HEK293 (cell line): Measurements from ENCODE around the gene PLP2.
A peak's percentile ranks its signal among the peaks of the same experiment; 100 is the strongest.

Experiments used
- CTCF ChIA-PET: fragments of 350-600 bp; formaldehyde crosslinking; extraction: SDS; loops from one replicate; lab custom pipeline; 2021; ENCODE audit warnings: antibody characterized with exemption; lab: Yijun Ruan, JAX
- POLR2A ChIA-PET: fragments of 300-600 bp; formaldehyde crosslinking; extraction: SDS; loops from one replicate; lab custom pipeline; 2020; ENCODE audit warnings: antibody characterized with exemption, inconsistent platforms; lab: Yijun Ruan, JAX
- H3K27ac ChIP-seq: fragments of 200-500 bp; sonication (Bioruptor generic); 2 replicates; pipeline ENCODE4 v1.5.1; 2014; ENCODE audit warnings: low read depth, low read length, control low read depth, inconsistent platforms; ENCODE audit errors: extremely low read depth
- H3K36me3 ChIP-seq, 2 experiments: fragments of 200-500 bp in 1 of 2; sonication (Bioruptor generic) in 1 of 2; 1 replicate in 1 of 2; 2 replicates in 1 of 2; pipeline ENCODE4 v1.5.1; 2014 to 2017; ENCODE audit warnings: inconsistent platforms in 2 of 2, low read length in 2 of 2; ENCODE audit not compliant: control insufficient read depth in 2 of 2, insufficient read depth in 1 of 2
- H3K4me1 ChIP-seq: fragments of 200-500 bp; sonication (Bioruptor generic); 2 replicates; pipeline ENCODE4 v1.5.1; 2014; ENCODE audit warnings: mild to moderate bottlenecking, low read length, inconsistent platforms; ENCODE audit not compliant: control insufficient read depth, insufficient read depth
- H3K4me3 ChIP-seq: 2 replicates; pipeline ENCODE4 v1.5.1; 2011; ENCODE audit warnings: low read depth, mild to moderate bottlenecking, control low read depth, low read length, moderate library complexity
- H3K9me3 ChIP-seq: fragments of 200-500 bp; sonication (Bioruptor generic); 2 replicates; pipeline ENCODE4 v1.5.1; 2014; ENCODE audit warnings: low read depth, low read length, inconsistent platforms; ENCODE audit not compliant: control insufficient read depth, insufficient read depth
- BCL11B ChIP-seq: fragments of 450-650 bp; formaldehyde crosslinking; IDR thresholded peaks from 2 replicates; pipeline ENCODE4 v1.5.1; 2016; ENCODE audit warnings: low read depth, missing biosample characterization, missing genetic modification characterization
- KLF10 ChIP-seq: fragments of 450-650 bp; IDR thresholded peaks from 2 replicates; pipeline ENCODE4 v1.5.1; 2018; ENCODE audit warnings: missing biosample characterization, mild to moderate bottlenecking, missing genetic modification characterization
- WT1 ChIP-seq: fragments of 450-650 bp; formaldehyde crosslinking; IDR thresholded peaks from 2 replicates; pipeline ENCODE4 v1.5.1; 2016; ENCODE audit warnings: missing biosample characterization, missing genetic modification characterization
- ZIC2 ChIP-seq: fragments of 450-650 bp; formaldehyde crosslinking; IDR thresholded peaks from 2 replicates; pipeline ENCODE4 v1.5.1; 2016; ENCODE audit warnings: missing biosample characterization, missing genetic modification characterization
- ZNF121 ChIP-seq: fragments of 450-650 bp; formaldehyde crosslinking; IDR thresholded peaks from 2 replicates; pipeline ENCODE4 v1.5.1; 2016; ENCODE audit warnings: missing biosample characterization, missing genetic modification characterization
- ZNF174 ChIP-seq: fragments of 450-650 bp; formaldehyde crosslinking; IDR thresholded peaks from 2 replicates; pipeline ENCODE4 v1.5.0; 2017; ENCODE audit warnings: missing biosample characterization, mild to moderate bottlenecking, missing genetic modification characterization
- ZNF354C ChIP-seq: fragments of 450-650 bp; formaldehyde crosslinking; IDR thresholded peaks from 2 replicates; pipeline ENCODE4 v1.5.1; 2016; ENCODE audit warnings: missing biosample characterization, missing genetic modification characterization, low read depth, borderline replicate concordance
- ZNF404 ChIP-seq: fragments of 450-650 bp; formaldehyde crosslinking; IDR thresholded peaks from 2 replicates; pipeline ENCODE4 v1.5.1; 2017; ENCODE audit warnings: missing biosample characterization, missing genetic modification characterization
- ZNF48 ChIP-seq: fragments of 450-650 bp; formaldehyde crosslinking; IDR thresholded peaks from 2 replicates; pipeline ENCODE4 v1.5.1; 2016; ENCODE audit warnings: missing biosample characterization, missing genetic modification characterization
- ZNF626 ChIP-seq: fragments of 450-650 bp; sonication (Bioruptor Pico); formaldehyde crosslinking; IDR thresholded peaks from 2 replicates; pipeline ENCODE4 v1.5.1; 2018; ENCODE audit warnings: missing biosample characterization, missing genetic modification characterization, inconsistent platforms
- ZNF664 ChIP-seq: fragments of 450-650 bp; formaldehyde crosslinking; IDR thresholded peaks from 2 replicates; pipeline ENCODE4 v1.5.1; 2016; ENCODE audit warnings: missing biosample characterization, missing genetic modification characterization
- TF ChIP-seq, protein P1 (sequence below): fragments of 450-650 bp; formaldehyde crosslinking; IDR thresholded peaks from 2 replicates; pipeline ENCODE4 v1.5.1; 2016; ENCODE audit warnings: missing biosample characterization, missing genetic modification characterization
- TF ChIP-seq, protein P2 (sequence below): fragments of 450-650 bp; formaldehyde crosslinking; IDR thresholded peaks from 2 replicates; pipeline ENCODE4 v1.5.1; 2017; ENCODE audit warnings: missing biosample characterization, missing genetic modification characterization
- TF ChIP-seq, protein P3 (sequence below): fragments of 450-650 bp; formaldehyde crosslinking; IDR thresholded peaks from 2 replicates; pipeline ENCODE4 v1.5.1; 2016; ENCODE audit warnings: missing biosample characterization, missing genetic modification characterization
- TF ChIP-seq, protein P4 (sequence below): IDR thresholded peaks from 2 replicates; pipeline ENCODE4 v1.6.1; 2011; ENCODE audit warnings: mild to moderate bottlenecking, low read depth, low read length, borderline replicate concordance

The PLP2 gene

DNA sequence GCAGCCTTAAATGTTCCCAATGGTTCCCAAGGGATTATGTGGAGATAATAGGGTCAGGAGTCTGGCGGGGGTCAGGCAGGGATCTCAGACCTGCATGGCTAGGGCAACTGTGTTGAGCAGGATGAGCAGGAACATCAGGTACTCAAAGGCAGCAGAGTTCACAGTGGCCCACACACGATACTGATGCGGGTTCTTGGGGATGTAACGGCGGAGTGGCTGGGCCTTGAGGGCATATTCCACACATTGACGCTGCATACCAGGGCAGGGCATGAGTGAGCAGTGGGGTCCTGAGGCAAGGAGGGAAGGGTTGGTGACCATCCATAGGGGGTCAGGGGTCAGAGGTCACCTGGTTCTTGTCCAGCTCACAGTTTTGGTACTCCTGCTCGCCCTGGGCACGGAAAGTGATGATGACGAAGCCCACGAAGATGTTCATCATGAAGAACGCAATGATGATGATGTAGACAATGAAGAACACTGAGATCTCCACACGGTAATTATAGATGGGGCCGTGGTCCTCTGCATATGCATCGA is 43.4 kb downstream of the PLP2 start (continued):
- TF ChIP-seq, protein P1, sequence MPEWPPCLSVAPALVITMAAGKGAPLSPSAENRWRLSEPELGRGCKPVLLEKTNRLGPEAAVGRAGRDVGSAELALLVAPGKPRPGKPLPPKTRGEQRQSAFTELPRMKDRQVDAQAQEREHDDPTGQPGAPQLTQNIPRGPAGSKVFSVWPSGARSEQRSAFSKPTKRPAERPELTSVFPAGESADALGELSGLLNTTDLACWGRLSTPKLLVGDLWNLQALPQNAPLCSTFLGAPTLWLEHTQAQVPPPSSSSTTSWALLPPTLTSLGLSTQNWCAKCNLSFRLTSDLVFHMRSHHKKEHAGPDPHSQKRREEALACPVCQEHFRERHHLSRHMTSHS (tag by site-specific recombination) = no peak
- TF ChIP-seq ZIC2 (tag by site-specific recombination) (no peak), ZNF354C (tag by site-specific recombination) (no peak), ZNF664 (tag by site-specific recombination) (no peak), KLF10 (tag by site-specific recombination) (no peak), ZNF404 (no peak)
- TF ChIP-seq, protein P2, sequence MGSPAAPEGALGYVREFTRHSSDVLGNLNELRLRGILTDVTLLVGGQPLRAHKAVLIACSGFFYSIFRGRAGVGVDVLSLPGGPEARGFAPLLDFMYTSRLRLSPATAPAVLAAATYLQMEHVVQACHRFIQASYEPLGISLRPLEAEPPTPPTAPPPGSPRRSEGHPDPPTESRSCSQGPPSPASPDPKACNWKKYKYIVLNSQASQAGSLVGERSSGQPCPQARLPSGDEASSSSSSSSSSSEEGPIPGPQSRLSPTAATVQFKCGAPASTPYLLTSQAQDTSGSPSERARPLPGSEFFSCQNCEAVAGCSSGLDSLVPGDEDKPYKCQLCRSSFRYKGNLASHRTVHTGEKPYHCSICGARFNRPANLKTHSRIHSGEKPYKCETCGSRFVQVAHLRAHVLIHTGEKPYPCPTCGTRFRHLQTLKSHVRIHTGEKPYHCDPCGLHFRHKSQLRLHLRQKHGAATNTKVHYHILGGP (tag by site-specific recombination) = no peak
- TF ChIP-seq, protein P3, sequence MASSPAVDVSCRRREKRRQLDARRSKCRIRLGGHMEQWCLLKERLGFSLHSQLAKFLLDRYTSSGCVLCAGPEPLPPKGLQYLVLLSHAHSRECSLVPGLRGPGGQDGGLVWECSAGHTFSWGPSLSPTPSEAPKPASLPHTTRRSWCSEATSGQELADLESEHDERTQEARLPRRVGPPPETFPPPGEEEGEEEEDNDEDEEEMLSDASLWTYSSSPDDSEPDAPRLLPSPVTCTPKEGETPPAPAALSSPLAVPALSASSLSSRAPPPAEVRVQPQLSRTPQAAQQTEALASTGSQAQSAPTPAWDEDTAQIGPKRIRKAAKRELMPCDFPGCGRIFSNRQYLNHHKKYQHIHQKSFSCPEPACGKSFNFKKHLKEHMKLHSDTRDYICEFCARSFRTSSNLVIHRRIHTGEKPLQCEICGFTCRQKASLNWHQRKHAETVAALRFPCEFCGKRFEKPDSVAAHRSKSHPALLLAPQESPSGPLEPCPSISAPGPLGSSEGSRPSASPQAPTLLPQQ (tag by site-specific recombination) = no peak
- TF ChIP-seq, protein P4, sequence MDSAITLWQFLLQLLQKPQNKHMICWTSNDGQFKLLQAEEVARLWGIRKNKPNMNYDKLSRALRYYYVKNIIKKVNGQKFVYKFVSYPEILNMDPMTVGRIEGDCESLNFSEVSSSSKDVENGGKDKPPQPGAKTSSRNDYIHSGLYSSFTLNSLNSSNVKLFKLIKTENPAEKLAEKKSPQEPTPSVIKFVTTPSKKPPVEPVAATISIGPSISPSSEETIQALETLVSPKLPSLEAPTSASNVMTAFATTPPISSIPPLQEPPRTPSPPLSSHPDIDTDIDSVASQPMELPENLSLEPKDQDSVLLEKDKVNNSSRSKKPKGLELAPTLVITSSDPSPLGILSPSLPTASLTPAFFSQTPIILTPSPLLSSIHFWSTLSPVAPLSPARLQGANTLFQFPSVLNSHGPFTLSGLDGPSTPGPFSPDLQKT = no peak

DNA sequence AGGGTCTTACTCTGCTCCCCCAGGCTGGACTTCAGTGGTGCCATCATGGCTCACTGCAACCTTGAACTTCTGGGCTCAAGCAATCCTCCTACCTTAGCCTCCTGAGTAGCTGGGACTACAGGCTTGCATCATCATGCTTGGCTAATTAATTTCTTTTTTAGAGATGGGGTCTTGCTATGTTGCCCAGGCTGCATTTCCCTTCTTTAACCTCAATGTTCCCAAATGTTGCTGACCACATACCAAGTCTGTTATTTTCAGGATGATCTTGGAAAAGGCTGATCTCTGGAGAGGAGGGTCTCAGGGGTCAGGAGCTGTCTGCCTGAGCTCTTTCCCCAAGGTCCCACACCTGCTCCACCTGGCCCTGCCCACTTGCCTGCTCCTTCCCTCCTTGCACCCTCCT is 48.4 kb downstream of the PLP2 start:
- Histone ChIP-seq H3K4me3 (no peak overlapping the region), H3K36me3 (no peaks in the 10 kb centered on the region), H3K9me3 (no peaks in the 10 kb centered on the region), H3K4me1 (no peaks in the 10 kb centered on the region), H3K27ac (no peak overlapping the region)
- CTCF ChIA-PET = no interaction called here
- TF ChIP-seq ZNF121 (tag by site-specific recombination) (peak; percentile 80), ZNF404 (no peak)
- POLR2A ChIA-PET = no interaction called here

DNA sequence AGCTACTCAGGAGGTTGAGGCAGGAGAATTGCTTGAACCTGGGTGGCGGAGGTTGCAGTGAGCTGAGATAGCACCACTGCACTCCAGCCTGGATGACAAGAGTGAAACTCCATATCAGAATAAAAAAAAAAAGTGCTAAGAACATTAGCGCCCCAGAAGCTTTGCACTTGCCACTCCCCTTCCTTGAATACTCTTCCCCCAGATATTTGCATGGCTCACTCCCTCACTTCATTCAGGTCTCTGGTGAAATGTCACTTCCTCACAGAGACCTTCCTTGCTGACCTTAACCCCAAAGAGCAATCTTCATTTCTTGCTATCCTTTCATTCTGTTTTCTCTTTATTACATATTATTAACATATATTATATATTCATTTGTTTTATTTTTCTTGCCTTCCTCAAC is 50.2 kb downstream of the PLP2 start:
- POLR2A ChIA-PET = no interaction called here
- CTCF ChIA-PET = no interaction called here
- no peaks in the 10 kb centered on the region for H3K4me1 ChIP-seq

More for the DNA sequence above, 50.2 kb downstream of the PLP2 start:
- Histone ChIP-seq H3K9me3 (no peaks in the 10 kb centered on the region), H3K4me3 (no peak overlapping the region), H3K27ac (no peak overlapping the region), H3K36me3 (no peaks in the 10 kb centered on the region)
- no peak for TF ChIP-seq ZNF626 (tag by site-specific recombination)
- TF ChIP-seq ZNF48 (tag by site-specific recombination) = no peak
- TF ChIP-seq BCL11B (tag by site-specific recombination) = no peak
- no peak for TF ChIP-seq ZNF174
- no peak for TF ChIP-seq WT1 (tag by site-specific recombination)
